ENCODE data around the gene SGIP1.

The SGIP1 gene

DNA sequence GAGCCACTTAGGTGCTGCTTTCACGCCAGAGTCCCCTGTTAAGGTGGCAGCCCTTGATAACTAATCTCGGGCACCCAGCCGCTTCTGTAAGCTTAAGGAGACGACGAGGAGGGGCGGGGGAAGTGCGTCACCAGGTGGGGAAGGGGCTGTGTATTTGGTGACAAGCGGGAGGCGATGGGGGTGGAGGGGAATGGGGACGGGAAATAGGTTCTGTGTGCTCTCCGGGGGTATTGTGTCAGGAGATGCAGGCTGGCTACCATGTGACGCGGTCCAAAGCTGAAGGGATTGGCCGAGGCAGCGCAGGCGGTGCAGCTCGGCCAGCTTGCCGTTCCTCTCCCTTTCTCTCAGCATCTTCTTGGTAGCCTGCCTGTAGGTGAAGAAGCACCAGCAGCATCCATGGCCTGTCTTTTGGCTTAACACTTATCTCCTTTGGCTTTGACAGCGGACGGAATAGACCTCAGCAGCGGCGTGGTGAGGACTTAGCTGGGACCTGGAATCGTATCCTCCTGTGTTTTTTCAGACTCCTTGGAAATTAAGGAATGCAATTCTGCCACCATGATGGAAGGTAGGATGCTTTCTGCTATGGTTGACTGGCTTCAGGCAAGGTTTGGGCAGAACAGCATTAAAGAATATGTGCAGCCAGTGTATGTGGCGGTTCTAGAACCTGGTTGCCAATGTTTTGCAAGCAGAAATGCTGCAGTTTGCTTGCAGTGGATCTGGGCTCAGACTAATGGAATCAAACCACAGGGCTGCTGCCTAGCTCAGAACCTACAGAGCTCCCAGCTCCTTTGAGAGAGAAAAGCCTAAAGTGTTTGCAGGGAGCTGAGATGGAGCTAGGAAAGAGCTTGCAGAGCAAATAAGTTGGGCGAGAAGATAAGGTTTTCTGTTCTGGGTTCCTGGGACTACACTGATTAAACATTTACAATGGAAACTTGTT is at the start of gene SGIP1:
SGIP1 (plus strand) TSS at position 350 of the 937 bp plus-strand sequence; CDS start at position 556, 206 bp downstream.
- no peak within 1 kb of the TSS for H3K27ac ChIP-seq
- no peak for TF ChIP-seq ZFX (IDR thresholded peaks at IDR 0.05; ENCODE audit: borderline replicate concordance)
- TF ChIP-seq, protein P1, sequence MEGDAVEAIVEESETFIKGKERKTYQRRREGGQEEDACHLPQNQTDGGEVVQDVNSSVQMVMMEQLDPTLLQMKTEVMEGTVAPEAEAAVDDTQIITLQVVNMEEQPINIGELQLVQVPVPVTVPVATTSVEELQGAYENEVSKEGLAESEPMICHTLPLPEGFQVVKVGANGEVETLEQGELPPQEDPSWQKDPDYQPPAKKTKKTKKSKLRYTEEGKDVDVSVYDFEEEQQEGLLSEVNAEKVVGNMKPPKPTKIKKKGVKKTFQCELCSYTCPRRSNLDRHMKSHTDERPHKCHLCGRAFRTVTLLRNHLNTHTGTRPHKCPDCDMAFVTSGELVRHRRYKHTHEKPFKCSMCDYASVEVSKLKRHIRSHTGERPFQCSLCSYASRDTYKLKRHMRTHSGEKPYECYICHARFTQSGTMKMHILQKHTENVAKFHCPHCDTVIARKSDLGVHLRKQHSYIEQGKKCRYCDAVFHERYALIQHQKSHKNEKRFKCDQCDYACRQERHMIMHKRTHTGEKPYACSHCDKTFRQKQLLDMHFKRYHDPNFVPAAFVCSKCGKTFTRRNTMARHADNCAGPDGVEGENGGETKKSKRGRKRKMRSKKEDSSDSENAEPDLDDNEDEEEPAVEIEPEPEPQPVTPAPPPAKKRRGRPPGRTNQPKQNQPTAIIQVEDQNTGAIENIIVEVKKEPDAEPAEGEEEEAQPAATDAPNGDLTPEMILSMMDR (IDR thresholded peaks at IDR 0.05) = no peak

DNA sequence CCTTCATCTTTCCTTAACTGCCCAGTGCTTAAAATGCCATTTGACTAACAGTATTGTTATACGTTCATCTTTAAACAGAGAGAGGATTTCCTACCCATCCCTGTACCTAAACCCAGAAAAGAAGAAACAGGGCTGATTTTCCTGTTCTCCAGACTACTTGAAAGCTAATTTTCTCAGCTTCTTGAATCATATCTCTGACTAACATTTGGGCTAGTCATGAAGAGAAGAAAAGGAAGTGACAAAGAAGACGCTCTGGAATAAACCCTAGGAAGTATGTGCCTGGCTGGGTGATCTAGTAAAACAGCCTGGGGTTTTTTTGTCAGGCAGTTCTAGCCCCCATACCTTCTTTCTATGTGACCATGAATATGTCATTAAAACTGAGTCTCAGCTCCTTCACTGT is 44.8 kb upstream of the SGIP1 start:
- H3K27ac ChIP-seq = no peak overlapping the region
- TF ChIP-seq, protein P1 (IDR thresholded peaks at IDR 0.05) = no peak

DNA sequence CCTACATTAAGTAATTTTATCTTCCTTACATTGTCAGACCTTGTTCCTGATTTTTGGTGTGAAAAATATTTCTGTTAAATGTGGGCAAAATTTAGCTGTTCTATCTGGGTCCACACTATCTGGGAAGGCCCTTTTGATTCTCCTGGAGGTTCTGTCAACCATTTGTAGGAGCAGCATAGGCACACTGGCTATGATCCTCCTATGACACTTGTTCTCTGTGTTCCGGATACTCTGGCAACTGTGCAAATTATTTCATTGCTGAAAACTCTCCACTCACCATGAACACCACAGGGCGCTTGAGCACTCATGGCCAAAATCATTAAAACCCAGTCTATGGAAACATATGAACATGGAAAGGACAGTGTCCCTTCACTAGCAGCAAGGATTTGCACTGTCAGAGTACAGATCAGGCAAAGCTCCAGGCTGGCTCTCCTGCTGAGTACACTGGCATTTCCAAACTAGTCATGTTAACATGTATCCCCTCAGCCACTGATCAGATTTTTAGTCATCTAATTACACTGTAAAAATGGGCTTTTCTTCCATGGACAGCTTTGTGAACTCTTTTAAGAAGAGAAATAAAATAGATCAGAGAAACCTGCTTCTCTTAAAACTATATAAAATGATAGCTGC is 43.9 kb upstream of the SGIP1 start:
- no peak overlapping the region for H3K27ac ChIP-seq
- TF ChIP-seq ZFX (IDR thresholded peaks at IDR 0.05; ENCODE audit: borderline replicate concordance) = no peak
- TF ChIP-seq, protein P1 (IDR thresholded peaks at IDR 0.05) = no peak

GRCh38 chr1:66490816-66491215 is 43.1 kb upstream of the SGIP1 start:
- no peak for TF ChIP-seq ZFX (IDR thresholded peaks at IDR 0.05; ENCODE audit: borderline replicate concordance)
- TF ChIP-seq, protein P1 (IDR thresholded peaks at IDR 0.05) = no peak
- H3K27ac ChIP-seq = no peak overlapping the region

- TF ChIP-seq, protein P1 (IDR thresholded peaks at IDR 0.05) = no peak
- TF ChIP-seq ZFX (IDR thresholded peaks at IDR 0.05; ENCODE audit: borderline replicate concordance) = no peak
- H3K27ac ChIP-seq = no peak overlapping the region
These were observed 41.5 kb upstream of the SGIP1 start for GRCh38 chr1:66492424-66492823.

DNA sequence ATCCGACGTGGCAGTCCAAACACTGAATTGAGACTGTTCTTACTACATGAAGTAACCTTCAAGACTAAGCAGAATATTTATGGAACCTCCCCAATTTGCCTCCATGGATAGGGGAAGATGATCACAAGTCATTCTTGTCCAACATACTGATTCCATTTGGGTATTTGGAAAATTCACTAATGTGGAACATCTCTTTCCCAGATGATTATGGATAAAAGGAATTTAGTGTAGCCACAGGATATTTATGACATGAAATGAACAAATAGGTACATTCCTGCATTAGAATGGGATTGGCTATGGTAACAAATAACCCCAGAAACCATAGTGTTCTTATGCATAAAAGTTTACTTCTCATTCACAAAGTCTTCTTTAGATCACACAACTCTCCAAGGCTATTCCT is 40.2 kb upstream of the SGIP1 start:
- TF ChIP-seq, protein P1 (IDR thresholded peaks at IDR 0.05) = no peak
- no peak for TF ChIP-seq ZFX (IDR thresholded peaks at IDR 0.05; ENCODE audit: borderline replicate concordance)
- no peak overlapping the region for H3K27ac ChIP-seq

GRCh38 chr1:66494482-66494881 is 39.5 kb upstream of the SGIP1 start:
- TF ChIP-seq, protein P1 (IDR thresholded peaks at IDR 0.05) = no peak
- no peak for TF ChIP-seq ZFX (IDR thresholded peaks at IDR 0.05; ENCODE audit: borderline replicate concordance)
- no peak overlapping the region for H3K27ac ChIP-seq

Data from 22Rv1 (cell line).